Loucy (cell line): ENCODE data around the gene POLA1.

ENCODE experiments used
- EZH2phosphoT487 ChIP-seq: fragments of 200-600 bp; IDR thresholded peaks from 2 replicates; pipeline ENCODE4 v1.6.1; 2018; ENCODE audit warnings: antibody characterized with exemption, mild to moderate bottlenecking, moderate library complexity, borderline replicate concordance
- TF ChIP-seq, protein P1 (sequence below): fragments of 200-600 bp; sonication (generic); conservative IDR thresholded peaks from 2 replicates; pipeline ENCODE4 v1.5.1; 2014; ENCODE audit warnings: mild to moderate bottlenecking, antibody characterized with exemption, low read length

DNA sequence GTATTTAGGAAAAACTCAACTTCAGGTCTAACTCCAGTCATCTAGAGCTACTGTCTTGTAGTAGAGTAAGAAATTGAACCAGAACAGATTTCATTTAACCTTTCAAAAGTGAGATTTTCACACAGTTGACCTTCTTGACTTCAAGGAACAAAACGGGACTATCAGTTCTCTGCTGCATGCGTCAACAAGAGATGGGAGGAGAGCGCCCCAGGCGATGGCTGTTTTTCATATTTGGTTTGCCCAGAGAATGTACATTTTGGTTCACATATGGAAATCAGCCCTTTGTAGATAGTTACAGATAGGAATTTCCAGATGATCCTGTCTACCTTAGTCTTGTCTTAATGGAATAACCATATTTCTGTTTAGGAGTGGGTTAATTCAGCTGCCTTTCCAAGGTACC is 158.1 kb downstream of the POLA1 start:
- TF ChIP-seq, protein P1, sequence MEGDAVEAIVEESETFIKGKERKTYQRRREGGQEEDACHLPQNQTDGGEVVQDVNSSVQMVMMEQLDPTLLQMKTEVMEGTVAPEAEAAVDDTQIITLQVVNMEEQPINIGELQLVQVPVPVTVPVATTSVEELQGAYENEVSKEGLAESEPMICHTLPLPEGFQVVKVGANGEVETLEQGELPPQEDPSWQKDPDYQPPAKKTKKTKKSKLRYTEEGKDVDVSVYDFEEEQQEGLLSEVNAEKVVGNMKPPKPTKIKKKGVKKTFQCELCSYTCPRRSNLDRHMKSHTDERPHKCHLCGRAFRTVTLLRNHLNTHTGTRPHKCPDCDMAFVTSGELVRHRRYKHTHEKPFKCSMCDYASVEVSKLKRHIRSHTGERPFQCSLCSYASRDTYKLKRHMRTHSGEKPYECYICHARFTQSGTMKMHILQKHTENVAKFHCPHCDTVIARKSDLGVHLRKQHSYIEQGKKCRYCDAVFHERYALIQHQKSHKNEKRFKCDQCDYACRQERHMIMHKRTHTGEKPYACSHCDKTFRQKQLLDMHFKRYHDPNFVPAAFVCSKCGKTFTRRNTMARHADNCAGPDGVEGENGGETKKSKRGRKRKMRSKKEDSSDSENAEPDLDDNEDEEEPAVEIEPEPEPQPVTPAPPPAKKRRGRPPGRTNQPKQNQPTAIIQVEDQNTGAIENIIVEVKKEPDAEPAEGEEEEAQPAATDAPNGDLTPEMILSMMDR: no peak
- TF ChIP-seq EZH2phosphoT487: no peak
